HG03066 (cell line): ENCODE results near the gene GABRA6.
"Not testable (repeated sequence)": the region's sequence is repeated elsewhere in the genome, so short reads cannot be mapped to it uniquely, and the experiment has no call there.

Experiments used
- ATAC-seq: cut with Tn5 transposase; IDR thresholded peaks from one replicate; pipeline ENCODE4 v1.9.1; 2021; ENCODE audit warnings: low read depth; ENCODE audit not compliant: unreplicated experiment

Gene GABRA6

GRCh38 chr5:161685461-161685860 is at the start of gene GABRA6:
Gene GABRA6, plus strand, starts transcription at chr5:161685721. Its CDS starts 269 bp downstream, at chr5:161685990.
- no peak for ATAC-seq

DNA sequence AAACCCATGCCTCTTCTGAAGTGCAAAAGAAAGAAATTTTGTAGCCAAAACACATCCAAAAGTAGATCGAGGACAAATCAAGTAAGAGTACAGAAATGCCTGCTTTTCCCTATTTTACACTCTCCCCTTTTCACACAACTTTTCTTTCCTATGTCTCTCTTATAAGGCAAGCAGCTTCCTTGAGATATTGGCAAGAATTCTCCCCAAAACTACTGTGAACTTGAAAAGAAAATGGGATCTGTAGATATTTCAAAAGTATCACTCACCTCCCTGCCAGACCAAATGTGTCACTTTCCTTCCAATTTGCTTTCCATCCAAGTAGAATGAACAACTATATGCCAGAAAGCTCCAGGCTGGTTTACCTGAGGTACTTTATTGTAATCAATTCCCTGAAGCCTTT is 47.9 kb upstream of the GABRA6 start:
- no peak for ATAC-seq

GRCh38 chr5:161641444-161641843 is 44.1 kb upstream of the GABRA6 start:
- no peak for ATAC-seq

- ATAC-seq: no peak
These were observed 40.3 kb upstream of the GABRA6 start for GRCh38 chr5:161645264-161645663.

GRCh38 chr5:161651926-161652325 is 33.6 kb upstream of the GABRA6 start:
- ATAC-seq: not testable (repeated sequence)

DNA sequence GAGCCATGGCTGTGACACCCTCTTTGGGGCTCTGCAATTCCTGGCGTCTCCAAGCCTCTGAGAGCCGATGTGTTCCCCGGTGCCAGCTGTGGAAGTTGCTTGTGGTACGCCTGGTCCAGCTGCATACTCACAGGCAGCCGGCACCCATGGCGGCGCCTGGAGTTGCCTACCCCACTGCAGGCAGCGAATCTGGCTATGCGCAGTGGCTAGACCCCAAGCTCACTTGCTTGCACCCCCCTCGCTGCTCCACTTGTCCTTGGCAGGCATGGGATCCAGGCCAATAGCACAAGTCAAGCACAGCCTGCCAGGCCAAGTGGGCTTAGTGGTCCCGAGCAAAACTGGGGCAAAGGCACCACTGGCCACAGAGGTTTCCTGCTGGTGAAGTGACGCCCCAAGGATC is 24.7 kb upstream of the GABRA6 start:
- ATAC-seq: no peak

- no peak for ATAC-seq
These were observed 22.1 kb upstream of the GABRA6 start for GRCh38 chr5:161663431-161663830.

GRCh38 chr5:161676103-161676502 is 9.4 kb upstream of the GABRA6 start:
- ATAC-seq: no peak

GRCh38 chr5:161686149-161686548 is 628 bp downstream of the GABRA6 start:
- no peak for ATAC-seq

DNA sequence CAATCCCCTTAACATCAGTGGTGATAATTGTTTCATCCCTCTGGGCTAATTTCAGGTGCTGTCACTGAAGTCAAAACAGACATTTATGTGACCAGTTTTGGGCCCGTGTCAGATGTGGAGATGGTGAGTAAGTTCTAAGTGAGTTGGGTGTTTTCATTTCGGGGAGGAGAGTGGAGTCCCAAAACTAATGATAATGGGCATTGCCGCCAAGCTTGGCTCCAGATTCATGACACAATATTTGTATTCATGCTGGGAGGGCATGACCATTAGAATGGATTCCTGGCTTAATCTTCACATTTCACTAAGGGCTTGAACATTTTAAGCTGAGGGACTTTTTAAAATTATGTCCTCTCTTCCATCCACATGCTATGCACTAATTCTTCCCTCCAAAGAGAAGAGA is 1.4 kb downstream of the GABRA6 start:
- no peak for ATAC-seq

- no peak for ATAC-seq
These were observed 1.8 kb downstream of the GABRA6 start for GRCh38 chr5:161687316-161687715.

DNA sequence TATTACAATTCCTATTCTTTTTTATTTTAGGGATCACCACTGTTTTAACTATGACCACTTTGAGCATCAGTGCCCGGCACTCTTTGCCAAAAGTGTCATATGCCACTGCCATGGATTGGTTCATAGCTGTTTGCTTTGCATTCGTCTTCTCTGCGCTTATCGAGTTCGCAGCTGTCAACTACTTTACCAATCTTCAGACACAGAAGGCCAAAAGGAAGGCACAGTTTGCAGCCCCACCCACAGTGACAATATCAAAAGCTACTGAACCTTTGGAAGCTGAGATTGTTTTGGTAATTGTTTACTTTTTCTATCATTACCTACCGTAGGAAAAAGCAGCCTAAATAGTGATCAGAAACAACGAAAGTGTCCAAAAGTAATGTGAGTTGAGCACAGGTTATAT is 6.4 kb downstream of the GABRA6 start:
- no peak for ATAC-seq

GRCh38 chr5:161697001-161697400 is 11.5 kb downstream of the GABRA6 start:
- no peak for ATAC-seq

- ATAC-seq: no peak
These were observed 14.5 kb downstream of the GABRA6 start for GRCh38 chr5:161700065-161700464.

DNA sequence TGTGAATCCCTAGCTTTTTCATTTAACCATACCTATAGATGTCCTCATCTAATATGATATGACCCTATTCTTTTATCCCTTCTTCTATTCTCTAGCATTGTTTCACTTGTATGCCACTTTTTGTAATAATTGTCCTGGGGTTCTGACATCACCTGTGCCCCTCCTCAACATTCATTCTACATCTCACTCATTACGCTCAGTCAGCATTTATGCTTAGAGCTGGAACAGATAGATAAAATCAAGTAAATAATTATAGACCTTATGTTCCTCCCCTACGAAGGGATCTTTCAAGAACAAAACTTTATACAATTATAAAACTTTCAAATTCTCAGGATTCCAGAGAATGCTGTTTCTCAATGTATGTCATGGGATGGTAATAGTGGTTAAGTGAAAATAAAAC is 18.0 kb downstream of the GABRA6 start:
- ATAC-seq: no peak

DNA sequence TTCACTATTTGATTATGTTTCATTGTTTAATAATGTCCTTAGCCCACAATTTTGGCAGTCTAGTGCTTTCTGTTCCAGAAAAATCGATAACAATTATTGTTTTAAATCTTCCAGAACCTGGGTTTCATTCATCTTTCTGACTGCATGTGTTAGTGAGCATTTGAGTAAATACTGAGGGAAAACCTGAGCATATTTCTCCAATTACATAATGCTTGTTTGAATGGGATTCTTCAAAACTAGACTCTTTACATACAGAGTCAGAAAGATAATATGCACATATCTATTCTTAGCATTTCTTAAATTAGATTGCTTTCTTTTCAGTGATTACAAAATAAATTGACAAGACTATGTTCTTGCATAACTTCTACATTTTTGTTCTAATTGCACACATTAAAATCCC is 21.9 kb downstream of the GABRA6 start:
- no peak for ATAC-seq

DNA sequence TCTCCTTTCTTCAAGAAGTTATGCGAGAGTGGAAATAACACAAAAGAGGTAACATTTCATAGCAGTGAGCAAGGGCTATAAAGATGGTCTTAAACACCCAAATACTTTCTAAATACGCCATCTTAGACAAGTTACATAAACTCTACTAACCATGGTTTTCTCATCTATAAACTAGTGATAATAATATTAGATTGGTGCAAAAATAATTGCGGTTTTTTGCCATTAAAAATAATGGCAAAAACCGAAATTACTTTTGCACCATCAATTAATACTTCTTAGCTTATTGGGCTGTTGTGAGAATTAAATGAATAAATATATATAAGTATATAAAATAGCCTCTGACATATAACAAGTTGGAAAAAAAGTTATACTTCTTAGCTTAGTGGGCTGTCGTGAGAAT is 23.7 kb downstream of the GABRA6 start:
- ATAC-seq: no peak

- no peak for ATAC-seq
These were observed 27.5 kb downstream of the GABRA6 start for GRCh38 chr5:161713042-161713441.

GRCh38 chr5:161719157-161719556 is 33.6 kb downstream of the GABRA6 start:
- ATAC-seq: no peak

DNA sequence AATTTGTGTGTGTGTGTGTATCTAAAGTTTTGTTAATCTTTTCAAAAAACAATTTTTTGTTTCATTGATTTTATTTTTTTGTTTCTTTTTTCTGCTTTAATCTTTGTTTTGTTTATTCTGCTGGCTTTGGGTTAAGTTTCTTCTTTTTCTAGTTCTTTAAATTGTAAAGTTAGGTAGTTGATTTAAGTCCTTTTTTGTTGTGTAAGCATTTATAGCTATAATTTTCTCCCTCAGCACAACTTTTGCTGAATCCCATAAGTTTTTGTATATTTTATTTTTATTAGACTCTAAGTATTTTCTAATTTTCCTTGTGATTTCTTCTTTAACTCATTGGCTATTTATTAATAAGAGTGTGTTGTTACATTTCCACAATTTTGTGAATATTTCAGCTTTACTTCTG is 34.9 kb downstream of the GABRA6 start:
- no peak for ATAC-seq

- ATAC-seq: no peak
These were observed 49.2 kb downstream of the GABRA6 start for GRCh38 chr5:161734741-161735140.

DNA sequence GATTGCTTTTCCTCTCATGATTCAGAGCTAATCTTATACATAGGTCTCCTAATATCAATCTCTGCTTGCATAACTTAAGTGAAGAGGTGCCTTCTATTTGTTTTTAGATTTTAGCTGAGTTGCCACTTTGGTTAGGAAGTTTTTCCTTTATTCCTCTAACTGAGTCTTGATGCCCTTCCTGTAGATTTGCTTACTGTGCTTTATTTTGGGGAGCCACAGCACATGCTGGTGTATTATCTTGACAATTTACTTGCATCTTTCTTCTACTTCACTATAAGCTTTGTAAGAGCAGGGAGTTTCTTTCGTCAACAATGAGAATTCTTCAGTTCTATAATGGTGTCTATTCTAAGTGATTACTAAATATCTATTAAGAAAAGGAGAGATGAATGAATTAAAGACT is 54.9 kb downstream of the GABRA6 start:
- no peak for ATAC-seq

DNA sequence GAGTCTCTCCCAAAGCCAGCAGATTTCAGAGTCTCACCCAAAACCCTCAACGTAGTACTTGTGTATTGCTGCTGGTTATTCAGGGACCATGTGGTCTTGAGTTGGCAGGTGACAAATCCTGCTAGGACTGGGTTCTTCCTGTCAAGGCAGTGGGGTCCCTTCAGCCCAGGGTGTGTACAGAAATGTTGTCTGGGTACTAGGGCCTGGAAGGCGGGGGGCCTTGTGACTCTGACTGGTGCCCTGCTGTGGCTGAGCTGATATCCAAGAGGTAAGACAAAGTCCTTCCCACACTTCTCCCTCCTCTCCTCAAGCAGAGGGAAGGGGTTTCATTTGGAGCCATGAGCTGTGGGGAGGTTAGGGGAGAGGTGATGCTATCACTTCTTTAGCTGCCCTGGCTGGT is 58.8 kb downstream of the GABRA6 start:
- no peak for ATAC-seq
